HG02885 (cell line): ENCODE results near the gene PCNT.
"Not testable (repeated sequence)": the region's sequence is repeated elsewhere in the genome, so short reads cannot be mapped to it uniquely, and the experiment has no call there.

Source experiments
- ATAC-seq: cut with Tn5 transposase; IDR thresholded peaks from one replicate; pipeline ENCODE4 v1.9.1; 2021; ENCODE audit warnings: mild to moderate bottlenecking; ENCODE audit not compliant: unreplicated experiment, poor library complexity

The PCNT gene

DNA sequence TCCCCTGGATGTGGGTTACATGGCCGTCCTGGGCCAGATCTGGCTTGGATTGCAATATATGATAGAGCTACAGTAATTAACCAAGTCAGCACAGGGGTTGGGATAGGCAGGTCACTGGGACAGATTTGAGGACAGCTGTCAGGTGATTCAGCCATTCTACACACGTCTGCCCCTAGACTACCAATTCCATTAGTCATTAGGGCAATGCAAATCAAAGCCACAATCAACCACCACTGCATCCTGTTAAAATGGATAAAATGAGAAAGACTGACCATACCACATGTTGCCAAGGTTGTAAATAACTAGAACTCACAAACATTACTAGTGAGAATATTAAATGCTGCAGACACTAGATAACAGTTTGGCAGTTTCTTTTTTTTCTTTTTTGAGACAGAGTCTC is 16.3 kb upstream of the PCNT start:
- ATAC-seq: no peak

DNA sequence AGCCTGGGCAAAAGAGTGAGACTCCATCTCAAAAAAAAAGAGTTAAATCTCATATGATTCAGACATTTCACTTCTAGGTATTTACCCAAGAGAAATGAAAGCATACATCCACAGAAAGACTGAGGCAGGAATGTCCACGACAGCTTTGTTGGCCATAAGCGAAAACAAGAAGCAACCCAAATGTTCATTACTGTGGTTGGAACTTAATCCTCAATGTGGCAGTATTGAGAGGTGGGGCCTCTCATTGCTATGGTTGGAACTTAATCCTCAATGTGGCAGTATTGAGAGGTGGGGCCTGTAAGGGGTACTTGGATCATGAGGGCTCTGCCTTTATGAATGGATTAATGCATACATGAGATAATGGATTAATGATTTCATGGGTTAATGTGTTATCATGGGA is 15.5 kb upstream of the PCNT start:
- ATAC-seq: no peak

DNA sequence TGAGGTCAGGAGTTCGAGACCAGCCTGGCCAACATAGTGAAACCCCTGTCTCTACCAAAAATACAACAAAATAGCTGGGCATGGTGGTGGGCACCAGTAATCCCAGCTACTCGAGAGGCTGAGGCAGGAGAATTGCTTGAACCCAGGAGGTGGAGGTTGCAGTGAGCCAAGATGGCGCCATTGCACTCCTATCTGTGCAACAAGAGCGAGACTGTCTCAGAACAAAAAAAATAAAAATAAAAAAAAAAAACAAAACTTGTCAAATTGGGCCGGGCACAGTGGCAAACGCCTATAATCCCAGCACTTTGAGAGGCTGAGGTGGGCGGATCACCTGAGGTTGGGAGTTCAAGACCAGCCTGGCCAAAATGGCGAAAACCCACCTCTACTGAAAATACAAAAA is 13.7 kb upstream of the PCNT start:
- not testable (repeated sequence) for ATAC-seq

DNA sequence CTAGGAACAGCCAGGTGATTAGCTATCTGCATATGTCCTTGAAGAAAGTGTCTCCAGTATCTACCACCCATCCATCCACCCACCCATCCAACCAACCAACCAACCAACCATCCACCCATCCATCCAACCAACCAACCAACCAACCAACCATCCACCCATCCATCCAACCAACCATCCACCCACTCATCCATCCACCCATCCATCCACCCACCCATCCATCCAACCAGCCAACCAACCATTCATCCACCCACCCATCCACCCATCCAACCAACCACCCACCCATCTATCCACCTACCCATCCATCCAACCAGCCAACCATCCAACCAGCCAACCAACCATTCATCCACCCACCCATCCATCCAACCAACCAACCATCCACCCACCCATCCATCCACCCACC is 12.4 kb upstream of the PCNT start:
- ATAC-seq: no peak

DNA sequence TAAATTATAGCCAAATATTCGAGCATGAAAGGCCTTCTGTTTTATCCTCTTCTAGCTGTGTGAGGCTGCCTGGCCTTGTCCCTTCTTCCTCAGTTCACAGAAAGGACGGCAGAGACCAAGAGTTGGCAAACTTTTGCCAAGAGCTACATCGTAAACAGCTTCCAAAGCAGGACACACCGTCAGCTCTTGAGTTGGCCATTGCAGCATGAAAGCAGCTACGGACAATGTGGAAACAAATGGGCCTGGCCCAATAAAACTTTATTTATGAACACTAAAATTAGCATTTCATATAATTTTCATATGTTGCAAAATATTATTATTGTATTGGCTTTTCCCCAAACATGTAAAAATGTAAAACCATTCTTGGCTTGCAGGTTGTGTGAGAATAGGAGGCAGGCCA is 11.0 kb upstream of the PCNT start:
- no peak for ATAC-seq

DNA sequence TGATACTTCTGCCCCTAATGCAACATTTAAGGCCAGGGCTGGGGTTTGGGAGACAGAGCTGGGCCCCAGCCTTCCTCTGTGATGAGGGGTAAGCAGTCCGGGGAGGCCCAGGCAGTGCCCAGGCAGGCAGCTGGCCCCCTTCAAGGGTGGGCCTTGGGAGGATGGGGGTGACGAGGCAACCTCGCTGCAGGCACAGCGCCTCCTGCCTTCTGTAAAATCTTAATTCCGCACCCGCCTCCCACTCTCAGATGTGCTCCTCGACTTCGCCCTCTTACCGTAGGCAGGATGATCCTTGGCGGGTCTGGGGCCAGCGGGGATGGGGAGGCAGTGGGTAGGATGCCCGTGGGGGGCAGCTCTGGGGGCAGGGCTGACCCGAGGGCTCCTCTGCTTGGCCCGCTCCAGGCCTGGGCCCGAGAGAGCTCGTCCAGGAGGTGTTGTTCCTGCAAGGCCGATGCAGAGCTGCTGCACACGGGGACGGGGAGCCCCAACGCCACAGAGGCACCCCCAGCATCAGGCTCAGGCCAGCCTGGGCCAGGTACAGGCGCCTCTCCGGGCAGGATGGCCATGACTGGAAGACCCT is 9.4 kb upstream of the PCNT start:
- no peak for ATAC-seq

DNA sequence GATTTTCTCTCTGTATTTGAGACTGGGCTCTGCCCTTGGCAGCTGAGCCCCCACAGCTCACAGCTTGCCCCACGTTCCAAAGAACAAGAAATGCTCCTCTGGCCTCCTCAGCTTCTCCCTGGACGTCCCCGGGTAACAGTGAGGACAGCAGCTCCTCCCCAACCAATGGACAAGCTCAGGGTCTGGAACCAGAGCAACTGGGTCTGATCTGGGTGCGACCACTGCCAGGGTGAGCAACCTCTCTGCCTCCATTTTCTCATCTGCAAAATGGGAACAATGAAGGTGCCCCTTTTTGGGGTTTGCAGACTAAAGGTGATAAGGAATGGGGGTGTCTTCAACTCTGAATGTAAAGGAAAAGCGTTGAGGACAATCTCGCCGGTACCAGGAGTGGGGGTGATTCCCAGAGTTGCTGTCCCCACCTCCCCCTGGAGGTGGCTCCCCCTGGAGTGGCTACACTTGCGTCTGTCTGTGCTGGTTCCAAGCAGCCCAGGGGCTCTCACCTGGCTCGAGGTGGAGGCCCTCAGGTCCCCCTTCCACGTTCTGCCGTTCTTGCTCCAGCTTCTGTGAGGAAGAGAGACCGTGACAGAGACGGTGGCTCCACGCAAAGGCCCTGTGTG is 7.1 kb upstream of the PCNT start:
- ATAC-seq: no peak

DNA sequence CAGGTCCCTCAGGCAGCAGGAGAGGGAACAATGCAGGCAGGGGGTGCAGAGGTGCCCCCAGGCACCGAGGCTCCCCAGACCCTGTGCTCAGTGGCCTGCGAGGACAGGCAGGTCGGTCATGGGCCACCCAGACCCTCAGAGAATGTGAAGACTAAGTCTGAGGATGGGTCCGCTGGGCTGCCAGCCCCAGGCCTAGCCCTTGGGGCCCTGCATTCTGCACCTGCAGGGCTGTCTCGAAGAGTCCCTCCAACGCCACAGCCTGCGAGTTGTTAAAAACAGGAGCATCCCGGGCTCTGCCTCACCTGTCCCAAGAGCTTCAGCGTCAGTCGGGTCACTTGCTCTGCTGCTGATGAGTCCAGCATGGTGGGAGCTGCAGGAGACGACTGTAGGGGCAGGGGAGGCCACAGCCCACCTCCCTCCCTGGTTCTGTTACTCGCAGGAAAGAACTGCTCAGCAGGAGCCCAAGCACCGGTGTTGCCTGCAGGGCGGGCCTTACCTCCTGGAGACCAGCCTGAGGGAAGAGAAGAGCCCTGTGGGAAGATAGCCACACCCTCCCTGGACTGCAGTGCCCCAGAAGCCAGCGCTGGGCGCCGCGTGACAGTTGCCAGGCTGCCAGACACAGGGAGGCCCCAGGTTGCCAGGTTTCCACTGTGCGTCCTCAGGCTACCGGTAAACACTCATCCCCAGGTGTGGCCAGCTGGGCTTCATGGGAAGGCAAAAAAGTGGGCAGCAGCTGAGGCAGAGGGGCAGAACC is 6.1 kb upstream of the PCNT start:
- no peak for ATAC-seq

DNA sequence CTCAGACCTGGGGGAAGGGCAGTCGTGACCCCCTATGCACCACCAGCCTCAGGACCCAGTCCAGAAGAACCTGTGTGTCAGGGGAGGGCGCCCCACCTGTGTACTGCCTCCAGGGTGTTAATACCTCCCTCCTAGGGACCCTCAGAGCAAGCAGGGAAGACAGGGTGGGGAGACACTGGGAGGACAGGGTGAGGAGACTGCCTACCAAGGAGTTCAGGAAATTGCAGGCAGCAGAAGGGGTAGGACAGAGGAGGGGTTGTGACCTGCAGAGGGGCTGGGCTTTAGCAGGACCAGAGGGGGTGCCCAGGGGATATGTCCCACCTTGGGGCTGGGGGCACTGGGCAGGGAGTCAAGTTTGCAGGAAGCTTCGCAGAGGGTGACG is 5.5 kb upstream of the PCNT start:
- ATAC-seq: no peak

DNA sequence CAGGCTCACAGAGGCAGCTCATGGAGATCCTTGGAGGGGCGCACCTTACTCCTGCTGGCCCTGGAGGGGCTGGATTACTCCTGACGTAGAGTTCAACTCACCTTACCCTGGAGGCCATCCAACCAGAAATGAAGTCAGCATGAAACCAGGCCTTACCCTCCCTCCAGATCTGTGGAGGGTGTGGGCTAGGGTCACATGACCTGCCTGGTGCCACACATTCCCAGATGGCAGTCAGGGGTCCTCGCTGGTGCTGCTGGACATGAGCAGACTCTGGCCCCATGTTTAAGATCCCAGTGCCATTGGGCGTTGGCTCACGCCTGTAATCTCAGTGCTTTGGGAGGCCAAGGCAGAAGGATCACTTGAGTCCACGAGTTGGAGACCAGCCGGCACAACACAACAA is 4.8 kb upstream of the PCNT start:
- no peak for ATAC-seq

DNA sequence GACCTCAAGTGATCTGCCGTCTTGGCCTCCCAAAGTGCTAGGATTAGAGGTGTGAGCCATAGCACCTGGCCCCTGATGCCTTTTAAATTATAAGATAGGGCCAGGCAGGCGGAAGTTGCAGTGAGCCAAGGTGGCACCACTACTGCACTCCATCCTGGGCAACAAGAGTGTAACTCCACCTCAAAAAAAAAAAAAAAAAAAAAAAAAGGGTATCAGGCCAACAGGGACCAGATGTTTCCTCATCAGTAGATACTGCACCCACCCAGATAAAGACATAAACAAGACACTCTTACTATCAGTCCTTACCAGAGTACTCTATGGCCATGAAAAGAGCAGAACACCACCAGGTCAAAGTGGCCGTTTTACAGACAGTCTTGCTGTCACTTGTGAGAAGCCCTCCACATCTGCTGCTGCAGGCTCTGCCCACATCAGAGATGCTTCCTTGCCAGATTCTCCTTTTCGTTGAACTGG is 3.6 kb upstream of the PCNT start:
- no peak for ATAC-seq

DNA sequence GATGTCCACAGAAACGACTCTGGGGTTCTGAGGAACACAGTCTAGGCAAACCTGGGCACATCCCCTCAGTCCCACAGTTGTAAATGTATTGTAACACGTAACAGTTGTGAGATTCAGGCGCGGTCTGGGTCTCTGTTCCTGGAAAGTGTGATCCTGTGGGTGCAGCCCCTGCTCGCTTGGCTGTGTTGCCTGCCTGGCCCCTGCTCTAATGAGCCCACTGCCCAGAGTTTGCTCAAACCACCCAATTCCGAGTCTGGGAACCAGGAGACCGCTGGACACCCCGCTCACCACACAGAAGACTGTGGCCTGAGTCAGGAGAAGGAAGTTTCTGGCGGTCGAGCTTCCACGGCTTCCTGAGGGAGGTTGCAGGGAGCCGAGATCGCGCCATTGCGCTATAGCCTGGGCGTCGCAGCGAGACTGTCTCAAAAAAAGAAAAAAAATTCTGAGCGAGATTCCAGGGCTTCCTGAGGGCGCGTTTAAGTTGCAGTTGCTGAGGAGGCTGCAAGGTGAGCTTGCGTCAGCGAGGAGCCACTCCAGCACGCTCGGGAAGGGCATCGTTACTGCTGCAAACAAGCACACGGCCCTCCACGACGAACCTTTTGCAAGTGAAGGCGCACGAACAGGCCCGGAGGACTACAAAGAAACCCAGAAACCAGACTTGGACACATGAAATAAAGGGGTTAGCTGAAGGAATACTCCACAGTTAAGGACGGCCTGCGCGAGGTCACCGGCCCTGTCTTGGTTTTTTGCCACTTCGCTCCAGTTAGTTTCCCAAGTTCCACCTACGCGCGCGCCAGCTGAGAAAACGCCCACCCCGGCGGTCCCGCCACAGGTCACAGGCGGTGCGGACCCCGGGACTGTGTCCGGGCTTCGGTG is 1.4 kb upstream of the PCNT start:
- ATAC-seq: no peak

DNA sequence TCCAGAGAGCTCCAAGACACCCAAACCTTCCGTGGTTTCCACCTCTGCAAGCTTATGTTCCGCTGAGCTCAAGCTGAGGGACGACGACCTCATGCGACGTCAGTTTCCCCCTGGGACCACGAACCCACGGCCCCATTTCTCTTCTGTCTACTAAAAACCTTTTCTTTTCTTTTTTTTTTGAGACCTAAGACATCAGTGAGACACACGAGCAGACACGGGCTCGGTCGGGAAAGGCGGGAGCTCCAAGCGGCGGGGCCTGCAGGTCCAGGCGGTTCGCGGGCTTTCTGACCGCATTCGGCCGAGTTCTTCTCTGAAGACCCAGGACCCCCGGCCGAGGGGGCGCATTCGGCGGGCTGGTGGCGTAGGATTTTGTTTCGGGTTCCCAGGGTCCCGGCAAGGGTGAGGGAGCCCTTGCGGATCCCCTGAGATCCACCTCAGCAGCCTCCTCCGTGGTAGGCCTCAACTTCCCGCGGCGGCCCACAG is 688 bp upstream of the PCNT start:
- ATAC-seq: no peak

DNA sequence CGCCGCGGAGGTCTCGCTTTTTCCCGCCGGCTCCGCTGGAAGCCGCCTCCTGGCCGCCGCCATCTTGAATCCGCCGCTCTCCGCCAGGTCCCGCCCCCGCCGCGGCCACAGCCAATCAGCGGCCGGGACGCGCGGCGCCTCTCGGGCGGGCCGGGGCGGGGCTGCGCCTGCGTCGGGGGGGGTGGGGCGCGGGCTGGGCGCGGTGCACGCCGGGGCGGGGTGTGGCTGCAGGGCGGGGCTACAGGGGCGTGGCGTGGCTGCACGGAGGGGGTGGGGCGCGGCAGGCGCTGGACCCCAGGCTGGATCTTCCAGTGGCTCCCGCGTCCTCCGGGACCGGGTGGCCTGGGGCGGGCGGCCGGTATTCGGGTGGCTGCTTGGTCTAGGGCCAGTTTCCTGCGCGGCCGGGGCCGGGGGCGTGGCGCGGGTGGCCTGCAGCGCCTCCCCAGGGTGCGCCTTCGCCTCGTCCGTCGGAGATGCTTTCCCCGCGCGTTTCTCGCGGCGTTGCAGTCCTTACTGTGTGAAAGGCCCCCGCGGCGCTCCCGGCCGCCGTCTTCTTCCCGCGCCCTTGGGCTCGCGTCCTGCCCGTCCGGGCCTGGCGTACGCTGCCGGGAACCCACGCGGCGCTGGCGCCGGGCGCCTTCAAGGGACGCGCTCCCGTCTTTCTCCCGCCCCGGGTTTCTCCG is 575 bp downstream of the PCNT start:
- ATAC-seq: peak; percentile 63

DNA sequence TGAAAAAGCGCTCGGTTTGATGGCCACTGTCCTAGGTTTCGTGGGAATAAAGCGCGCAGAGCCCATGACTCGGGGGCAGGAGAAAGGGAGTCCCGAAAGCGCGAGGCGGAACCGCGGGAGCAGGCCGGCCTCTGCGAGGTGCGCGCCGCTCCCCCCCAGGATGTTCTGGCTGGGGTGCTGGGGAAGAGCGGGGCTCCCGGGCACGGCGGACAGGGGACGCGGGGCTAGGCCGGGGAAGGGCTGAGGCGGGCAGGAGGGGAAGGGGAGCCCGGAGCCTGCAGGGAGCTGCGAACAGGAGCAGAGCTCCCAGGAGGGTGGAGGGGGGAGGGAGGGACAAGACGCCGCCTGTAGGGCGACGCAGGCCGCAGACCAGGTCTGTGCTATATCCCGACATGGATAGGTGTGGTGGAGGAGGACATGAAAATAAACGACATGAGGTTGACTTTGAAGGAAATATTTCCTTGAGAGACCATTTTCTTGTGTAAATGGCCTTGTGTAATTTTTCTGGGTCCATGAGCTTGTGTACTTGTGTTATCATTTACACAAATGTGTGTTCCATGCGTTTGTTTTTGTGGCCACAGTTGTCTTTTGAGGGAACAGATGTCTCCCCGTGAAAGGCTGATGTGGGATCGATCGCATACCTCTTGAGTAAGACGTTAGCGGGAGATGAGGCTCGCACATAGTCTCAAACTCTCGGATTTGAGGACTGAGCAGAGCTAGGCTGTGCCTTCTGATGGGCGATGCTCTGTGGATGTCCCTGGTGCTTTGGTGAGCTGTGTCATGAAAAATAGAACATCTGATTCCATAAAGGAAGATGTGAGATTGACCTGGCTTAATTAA is 1.3 kb downstream of the PCNT start:
- no peak for ATAC-seq

DNA sequence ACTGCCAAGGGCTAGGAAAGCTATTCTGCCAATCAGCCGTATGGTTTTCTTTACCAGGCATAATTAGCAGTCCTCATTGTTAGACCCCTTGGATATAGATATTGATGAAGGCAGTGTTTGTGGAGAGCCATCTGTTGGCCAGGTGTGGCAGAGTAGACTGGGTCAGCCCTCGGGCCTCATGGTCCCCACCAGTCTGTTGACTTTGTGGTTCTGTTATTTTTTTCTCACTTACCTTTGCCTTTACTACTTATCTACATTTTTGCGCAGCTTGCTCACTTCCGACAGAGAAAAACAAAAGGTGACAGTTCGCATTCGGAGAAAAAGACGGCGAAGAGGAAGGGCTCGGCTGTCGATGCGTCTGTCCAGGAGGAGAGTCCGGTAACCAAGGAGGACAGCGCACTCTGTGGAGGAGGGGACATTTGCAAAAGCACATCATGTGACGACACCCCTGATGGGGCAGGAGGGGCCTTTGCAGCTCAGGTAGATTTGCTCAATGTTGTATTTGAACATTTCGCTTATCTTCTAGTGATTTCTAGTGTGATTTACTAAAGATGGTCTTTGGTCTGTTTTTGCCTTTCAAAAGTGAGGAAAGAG is 2.3 kb downstream of the PCNT start:
- ATAC-seq: no peak

DNA sequence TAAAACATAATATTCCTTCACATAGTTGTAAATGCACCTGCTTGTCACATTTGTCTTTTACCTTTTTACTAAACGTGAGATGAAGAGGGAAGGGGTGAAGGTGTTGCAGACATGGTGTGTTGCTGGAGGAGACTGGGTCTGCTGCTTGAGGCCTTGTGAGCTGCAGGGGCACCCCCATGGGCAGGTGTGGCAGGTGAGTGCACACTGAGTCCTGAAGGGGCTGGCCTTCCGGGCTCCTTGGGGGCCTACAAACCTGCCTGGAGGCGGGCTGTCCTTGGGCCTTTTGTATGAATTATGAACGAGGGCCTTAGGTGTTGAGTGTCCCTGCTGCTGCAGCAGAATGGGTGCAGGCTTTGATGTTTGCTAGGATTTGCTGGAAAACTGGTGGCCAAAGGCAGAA is 3.8 kb downstream of the PCNT start:
- ATAC-seq: no peak

DNA sequence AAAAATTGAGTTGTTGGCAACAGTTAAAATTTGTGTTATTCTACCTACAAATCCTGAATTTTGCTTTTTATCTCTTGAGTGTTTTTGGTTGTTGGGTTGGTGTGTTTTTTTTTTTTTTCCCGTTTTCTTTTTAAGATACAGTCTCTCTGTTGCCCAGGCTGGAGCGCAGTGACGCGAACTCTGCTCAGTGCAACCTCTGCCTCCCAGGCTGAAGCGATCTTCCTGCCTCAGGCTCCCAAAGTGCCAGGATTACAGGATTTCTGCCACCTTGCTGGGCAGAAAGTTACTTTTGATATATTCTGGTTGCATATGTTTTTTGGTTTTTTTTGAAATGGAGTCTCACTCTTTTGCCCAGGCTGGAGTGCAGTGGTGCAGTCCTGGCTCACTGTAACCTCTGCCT is 4.2 kb downstream of the PCNT start:
- no peak for ATAC-seq

DNA sequence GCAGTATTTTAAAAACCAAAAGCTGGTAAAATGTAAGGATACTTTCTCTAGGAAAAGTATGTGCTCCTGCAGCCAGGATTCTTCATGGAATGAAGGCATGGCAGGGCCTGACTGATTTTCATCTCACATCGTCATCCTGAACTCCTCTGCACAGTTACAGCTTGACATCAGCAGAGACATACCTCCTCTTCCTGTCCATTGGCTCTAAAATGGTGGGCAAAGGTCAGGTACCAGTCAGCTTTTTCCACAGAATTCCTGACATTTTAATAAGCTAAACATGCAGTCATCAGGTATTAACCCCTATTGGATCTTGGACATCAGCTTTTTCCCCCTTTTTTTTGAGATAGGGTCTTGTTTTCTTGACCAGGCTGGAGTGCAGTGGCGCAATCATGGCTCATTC is 5.8 kb downstream of the PCNT start:
- no peak for ATAC-seq
